ENCODE results near the gene CIC. TPM values are rescaled to one million over a fixed set of nuclear protein-coding genes. Genes with fewer than 3 reads are reported as not detected.

Gene CIC
- total and polyA plus RNA-seq, 9 of the 15 experiments (the other 6 are each of a cell fraction or from before 2014, with no cell fraction given): 0.07 to 44.7 (median 8.6) TPM

DNA sequence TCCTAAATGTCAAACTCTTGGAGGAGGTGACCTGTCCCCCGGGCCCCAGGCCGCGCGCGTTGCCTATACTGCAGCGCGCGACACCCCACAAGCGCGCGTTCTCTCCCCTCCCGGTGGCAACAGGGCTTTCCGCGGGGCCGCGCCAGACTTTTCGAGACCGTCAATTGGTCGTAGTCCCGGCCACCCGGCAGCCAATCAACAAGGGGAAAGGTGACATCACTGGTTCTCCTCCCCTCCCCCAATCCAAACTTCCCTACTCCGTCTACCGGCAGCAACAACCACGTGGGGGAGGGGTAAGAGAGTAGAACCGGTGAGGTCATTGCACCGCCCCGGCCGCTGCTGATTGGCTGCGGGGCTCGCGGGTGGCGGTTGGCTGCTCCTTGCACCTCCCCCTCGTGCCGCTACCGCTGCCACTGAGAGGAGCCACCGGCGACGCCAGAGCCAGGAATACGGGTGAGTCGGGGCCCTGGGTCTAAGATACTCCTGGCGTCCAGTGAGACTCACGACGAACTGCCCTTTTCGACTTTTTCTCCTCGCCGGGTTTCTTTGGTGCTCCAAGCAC is 829 bp upstream of the CIC start (continued):
- TF ChIP-seq PHF8 (IDR thresholded peaks at IDR 0.05; ENCODE audit: borderline replicate concordance, low read length) (peak; percentile 54; the same call in 1 of the 2 replicates), ZNF212 (CRISPR knock-in tag; IDR thresholded peaks at IDR 0.05) (peak; percentile 77; the same call in 1 of the 2 replicates), TOE1 (IDR thresholded peaks at IDR 0.05; ENCODE audit: borderline replicate concordance) (peak; percentile 70; the same call in 1 of the 2 replicates), TOE1 (CRISPR knock-in tag; IDR thresholded peaks at IDR 0.05; ENCODE audit: borderline replicate concordance, low read depth) (no peak), ZNF75A (CRISPR knock-in tag; IDR thresholded peaks at IDR 0.05) (no peak), ETV5 (CRISPR knock-in tag; IDR thresholded peaks at IDR 0.05; ENCODE audit: low read depth) (no peak), ZNF41 (CRISPR knock-in tag; conservative IDR thresholded peaks at IDR 0.05) (0 out of 2 replicates have a peak, but pooled peaks have one; percentile 46), L3MBTL2 (IDR thresholded peaks at IDR 0.05) (peak; percentile 84; the same call in 1 of the 2 replicates), USF1 (CRISPR knock-in tag; IDR thresholded peaks at IDR 0.05) (peak; percentile 90), EGR1 (conservative IDR thresholded peaks at IDR 0.05) (no peak; the same call in 1 of the 2 replicates), ATF1 (CRISPR knock-in tag; IDR thresholded peaks at IDR 0.05) (no peak), ATF1 (tag; IDR thresholded peaks at IDR 0.05) (no peak), NR3C1 (CRISPR knock-in tag; IDR thresholded peaks at IDR 0.05) (no peak), DDX20 (tag; IDR thresholded peaks at IDR 0.05; ENCODE audit: low read depth) (no peak), ESRRA (IDR thresholded peaks at IDR 0.05; ENCODE audit: borderline replicate concordance, low read depth) (no peak; the same call in none of the 2 replicates), RNF2 (IDR thresholded peaks at IDR 0.05) (peak; percentile 95), MAFK (IDR thresholded peaks at IDR 0.05; ENCODE audit: low read length) (no peak; the same call in 1 of the 2 replicates), YY1 (IDR thresholded peaks at IDR 0.05; ENCODE audit: borderline replicate concordance in 1 of 3, control insufficient read depth in 1 of 3, extremely low read depth in 1 of 3, insufficient read depth in 3 of 3, insufficient read length in 1 of 3, insufficient replicate concordance in 2 of 3, low read depth in 1 of 3, low read length in 2 of 3) (peak in 1 of 3 experiments; percentile 7), STAT5A (IDR thresholded peaks at IDR 0.05; ENCODE audit: borderline replicate concordance, low read length) (no peak; the same call in 1 of the 2 replicates), ZNF696 (CRISPR knock-in tag; conservative IDR thresholded peaks at IDR 0.05) (no peak), PPARD (CRISPR knock-in tag; IDR thresholded peaks at IDR 0.05) (no peak), SOX6 (IDR thresholded peaks at IDR 0.05) (0 out of 2 replicates have a peak, but pooled peaks have one; percentile 48), KLF13 (tag; IDR thresholded peaks at IDR 0.05; ENCODE audit: borderline replicate concordance, low read depth) (no peak), THRAP3 (IDR thresholded peaks at IDR 0.05; ENCODE audit: borderline replicate concordance) (no peak), ZNF695 (CRISPR knock-in tag; IDR thresholded peaks at IDR 0.05) (no peak), SIN3A (IDR thresholded peaks at IDR 0.05; ENCODE audit: borderline replicate concordance in 2 of 2, control insufficient read depth in 1 of 2, low read depth in 2 of 2, low read length in 2 of 2) (0 out of 4 replicates have a peak, but pooled peaks of 1 of the 2 experiments have one; percentile 19)
- TF ChIP-seq, protein P1, sequence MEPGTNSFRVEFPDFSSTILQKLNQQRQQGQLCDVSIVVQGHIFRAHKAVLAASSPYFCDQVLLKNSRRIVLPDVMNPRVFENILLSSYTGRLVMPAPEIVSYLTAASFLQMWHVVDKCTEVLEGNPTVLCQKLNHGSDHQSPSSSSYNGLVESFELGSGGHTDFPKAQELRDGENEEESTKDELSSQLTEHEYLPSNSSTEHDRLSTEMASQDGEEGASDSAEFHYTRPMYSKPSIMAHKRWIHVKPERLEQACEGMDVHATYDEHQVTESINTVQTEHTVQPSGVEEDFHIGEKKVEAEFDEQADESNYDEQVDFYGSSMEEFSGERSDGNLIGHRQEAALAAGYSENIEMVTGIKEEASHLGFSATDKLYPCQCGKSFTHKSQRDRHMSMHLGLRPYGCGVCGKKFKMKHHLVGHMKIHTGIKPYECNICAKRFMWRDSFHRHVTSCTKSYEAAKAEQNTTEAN (CRISPR knock-in tag; IDR thresholded peaks at IDR 0.05): no peak
- TF ChIP-seq, protein P2, sequence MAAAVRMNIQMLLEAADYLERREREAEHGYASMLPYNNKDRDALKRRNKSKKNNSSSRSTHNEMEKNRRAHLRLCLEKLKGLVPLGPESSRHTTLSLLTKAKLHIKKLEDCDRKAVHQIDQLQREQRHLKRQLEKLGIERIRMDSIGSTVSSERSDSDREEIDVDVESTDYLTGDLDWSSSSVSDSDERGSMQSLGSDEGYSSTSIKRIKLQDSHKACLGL (CRISPR knock-in tag; IDR thresholded peaks at IDR 0.05; ENCODE audit: borderline replicate concordance, poor library complexity, severe bottlenecking): no peak
